GM12801 (cell line): ENCODE measurements around the gene ZNF845.

Source experiments
- CTCF ChIP-seq: IDR thresholded peaks from one replicate; pipeline ENCODE4 v1.5.1; 2011; ENCODE audit warnings: control low read depth; ENCODE audit not compliant: insufficient read length; ENCODE audit errors: extremely low read depth

The ZNF845 gene

GRCh38 chr19:53394522-53394973 is 61.0 kb downstream of the ZNF845 start:
- TF ChIP-seq CTCF, result no peak

- TF ChIP-seq CTCF, result no peak
These were observed 61.7 kb downstream of the ZNF845 start, which contains the start of gene ZNF765 for GRCh38 chr19:53394974-53395839. Gene ZNF765, plus strand, starts transcription at chr19:53395149. Its CDS starts 2,867 bp downstream, at chr19:53398016.

GRCh38 chr19:53396525-53396868 is 62.9 kb downstream of the ZNF845 start:
- TF ChIP-seq CTCF, result no peak
